Activated T-cell treated with anti-CD3 and anti-CD28 coated beads, Interleukin-2, amount 50 U/mL, for 24 hours (primary cell): Measurements from ENCODE around the gene CRB3.
A peak's percentile ranks its signal among the peaks of the same experiment; 100 is the strongest.
"Not testable (repeated sequence)": the region's sequence is repeated elsewhere in the genome, so short reads cannot be mapped to it uniquely, and the experiment has no call there.

Source experiments
- DNase-seq: peaks from one replicate; pipeline ENCODE4 v3.0.0-alpha.2; 2020
- H3K27ac Mint-ChIP-seq: 2 replicates; pipeline ENCODE4 v1.8.0; 2020; ENCODE audit warnings: mild to moderate bottlenecking, mixed read lengths
- H3K27me3 Mint-ChIP-seq: 2 replicates; pipeline ENCODE4 v1.8.0; 2020; ENCODE audit warnings: mixed read lengths
- H3K36me3 Mint-ChIP-seq: 2 replicates; pipeline ENCODE4 v1.8.0; 2020; ENCODE audit warnings: low read depth, mixed read lengths
- H3K4me1 Mint-ChIP-seq: 2 replicates; pipeline ENCODE4 v1.8.0; 2020; ENCODE audit warnings: low read depth, mixed read lengths
- H3K4me3 Mint-ChIP-seq: 2 replicates; pipeline ENCODE4 v1.8.0; 2020; ENCODE audit warnings: mild to moderate bottlenecking, moderate library complexity, mixed read lengths
- H3K9me3 Mint-ChIP-seq: 2 replicates; pipeline ENCODE4 v1.8.0; 2020; ENCODE audit warnings: mixed read lengths

The CRB3 gene

GRCh38 chr19:6508028-6508771, 44.1 kb downstream of the CRB3 start:
- not testable (repeated sequence) for H3K27ac Mint-ChIP-seq, H3K9me3 Mint-ChIP-seq, H3K4me1 Mint-ChIP-seq, DNase-seq, H3K27me3 Mint-ChIP-seq, H3K4me3 Mint-ChIP-seq, H3K36me3 Mint-ChIP-seq

DNA sequence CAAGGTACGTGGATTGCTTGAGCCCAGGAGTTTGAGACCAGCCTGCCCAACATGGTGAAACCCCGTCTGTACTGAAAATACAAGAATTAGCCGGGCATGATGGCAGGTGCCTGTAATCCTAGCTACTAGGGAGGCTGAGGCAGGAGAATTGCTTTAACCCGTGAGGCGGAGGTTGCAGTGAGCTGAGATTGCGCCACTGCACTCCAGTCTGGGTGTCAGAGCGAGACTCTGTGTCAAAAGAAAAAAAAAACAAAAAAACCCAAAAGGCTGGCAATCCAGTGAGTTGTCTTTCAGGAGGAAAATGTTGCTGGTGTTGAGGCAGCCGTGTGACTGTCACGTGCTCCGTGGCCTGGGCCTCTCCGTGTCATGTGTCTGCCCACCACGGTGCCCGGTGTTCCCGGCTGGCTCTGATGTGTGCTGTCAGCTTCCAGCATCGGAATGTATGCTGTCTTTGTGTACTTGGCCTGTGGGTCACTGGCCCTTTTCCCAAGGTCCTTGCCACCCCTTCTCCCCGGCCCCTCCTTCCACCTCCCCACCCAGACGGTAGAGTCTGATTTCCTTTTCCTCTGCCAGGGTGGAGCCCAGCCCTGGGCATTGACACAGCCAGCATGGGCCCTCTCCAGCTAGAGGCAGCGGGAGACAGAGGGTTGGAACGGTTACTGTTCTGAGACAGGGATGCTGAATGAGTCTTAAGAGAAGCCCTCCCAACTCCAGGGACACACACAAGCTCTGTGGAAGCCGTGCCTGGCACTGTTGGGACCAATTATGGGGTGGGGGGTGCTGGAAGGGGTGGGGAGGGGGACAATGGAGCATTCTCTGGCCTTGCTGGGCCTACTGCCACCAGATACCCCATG, 45.3 kb downstream of the CRB3 start:
- no peaks in the 10 kb centered on the region for H3K36me3 Mint-ChIP-seq
- DNase-seq, result no peak
- no peak overlapping the region for H3K4me3 Mint-ChIP-seq
- H3K27me3 Mint-ChIP-seq, result no peaks in the 10 kb centered on the region
- no peak overlapping the region for H3K27ac Mint-ChIP-seq
- H3K9me3 Mint-ChIP-seq, result no peaks in the 10 kb centered on the region
- peaks cover 7% of the 10 kb centered on the region for H3K4me1 Mint-ChIP-seq

DNA sequence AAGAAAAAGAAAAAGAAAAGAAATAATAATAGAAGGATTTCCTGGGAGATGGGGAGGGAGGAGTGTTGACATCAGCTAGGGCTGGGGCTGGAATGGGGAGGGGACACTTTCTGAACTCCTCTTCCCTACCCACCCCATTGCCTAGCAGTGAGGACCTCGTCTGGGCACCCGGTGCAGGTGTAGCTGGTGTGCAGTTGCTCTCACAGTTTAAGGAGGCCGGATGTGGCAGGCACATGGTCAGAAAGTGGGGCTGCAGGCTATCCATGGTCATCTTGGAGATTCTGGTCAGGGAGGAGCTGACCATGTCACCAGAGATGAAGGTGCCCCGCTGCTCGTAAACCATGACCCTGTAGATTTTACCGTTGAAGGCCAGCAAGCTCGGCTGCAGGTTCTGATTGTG, 46.5 kb downstream of the CRB3 start:
- Mint-ChIP-seq H3K27ac (no peak overlapping the region), H3K4me1 (peaks cover 3% of the 10 kb centered on the region), H3K4me3 (no peak overlapping the region), H3K36me3 (no peaks in the 10 kb centered on the region), H3K27me3 (no peaks in the 10 kb centered on the region), H3K9me3 (no peaks in the 10 kb centered on the region)
- DNase-seq, result no peak

- DNase-seq, result no peak
- Mint-ChIP-seq H3K9me3 (peaks cover under 1% of the 10 kb centered on the region), H3K36me3 (peaks cover 2% of the 10 kb centered on the region), H3K27me3 (no peaks in the 10 kb centered on the region), H3K4me3 (no peak overlapping the region), H3K4me1 (peaks cover 30% of the 10 kb centered on the region), H3K27ac (no peak overlapping the region)
These were observed 50.0 kb downstream of the CRB3 start for GRCh38 chr19:6514089-6514488.

- H3K4me3 Mint-ChIP-seq, result no peak overlapping the region
These were observed 51.0 kb downstream of the CRB3 start for GRCh38 chr19:6514926-6515544.

DNA sequence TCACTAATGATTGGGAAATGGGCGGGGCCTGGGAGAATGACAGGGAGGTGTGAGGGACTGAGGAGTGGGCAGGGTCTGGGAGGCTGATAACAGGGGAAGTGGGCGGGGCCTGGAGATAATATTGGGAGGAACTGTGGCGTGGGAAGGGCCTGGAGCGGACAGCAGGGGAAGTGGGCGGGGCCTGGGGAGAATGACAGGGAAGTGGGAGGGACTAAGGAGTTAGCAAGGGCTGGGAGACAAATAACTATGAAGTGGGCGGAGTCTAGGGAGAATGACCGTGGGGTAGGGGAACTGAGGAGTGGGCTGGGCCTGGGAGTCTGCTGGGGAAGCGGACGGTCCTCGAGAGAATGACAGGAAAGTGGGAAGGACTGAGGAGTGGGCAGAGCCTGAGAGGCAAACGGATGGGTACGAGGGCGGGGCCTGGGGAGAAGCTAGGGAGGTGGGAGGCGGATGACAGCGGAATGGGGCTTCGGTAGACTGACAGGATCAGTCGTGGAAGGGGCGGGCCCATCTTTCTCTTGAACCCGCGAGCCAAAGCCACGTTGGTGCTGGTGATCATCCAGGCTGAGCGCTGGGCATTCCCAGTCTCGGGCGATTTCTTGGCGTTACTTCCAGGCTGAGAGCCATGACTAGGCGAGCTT, 52.1 kb downstream of the CRB3 start:
- peaks cover 2% of the 10 kb centered on the region for H3K9me3 Mint-ChIP-seq
- peak overlapping the region; percentile 91 for H3K4me3 Mint-ChIP-seq
- H3K27ac Mint-ChIP-seq, result peak overlapping the region; percentile 86
- H3K36me3 Mint-ChIP-seq, result peaks cover 2% of the 10 kb centered on the region
- peaks cover 39% of the 10 kb centered on the region for H3K4me1 Mint-ChIP-seq
- H3K27me3 Mint-ChIP-seq, result no peaks in the 10 kb centered on the region
- DNase-seq, result peak; percentile 81

More at GRCh38 chr19:6514926-6515544, 51.0 kb downstream of the CRB3 start:
- Mint-ChIP-seq H3K4me1 (peaks cover 35% of the 10 kb centered on the region), H3K27me3 (no peaks in the 10 kb centered on the region), H3K9me3 (peaks cover 2% of the 10 kb centered on the region), H3K36me3 (peaks cover 2% of the 10 kb centered on the region), H3K27ac (no peak overlapping the region)
- DNase-seq, result no peak
